IMR-90 (cell line): ENCODE results near the gene CUX1. TPM values are rescaled to one million over a fixed set of nuclear protein-coding genes. Genes with fewer than 3 reads are reported as not detected.

Experiments used
- ATAC-seq: fragments of 200-7000 bp; cut with Tn5 transposase; 2 replicates; pipeline ENCODE4 v1.9.1; 2020; ENCODE audit warnings: low read depth, mild to moderate bottlenecking, moderate library complexity
- BruUV-seq: library from RNA; stranded (reverse); fragments of 400-500 nt; replicated peaks from 2 replicates; lab custom pipeline; 2021; lab: Mats Ljungman, UMichigan
- CTCF ChIA-PET: fragments of 300-600 bp; formaldehyde crosslinking; extraction: SDS; loops from one replicate; lab custom pipeline; 2021; ENCODE audit warnings: antibody characterized with exemption; lab: Yijun Ruan, JAX
- POLR2A ChIA-PET: fragments of 300-600 bp; sonication (Branson Sonifier 250); formaldehyde crosslinking; loops from one replicate; lab custom pipeline; 2022; ENCODE audit warnings: antibody characterized with exemption; ENCODE audit not compliant: unreplicated experiment; lab: Charles Lee
- DNase-seq: peaks from one replicate; pipeline ENCODE4 v3.0.0; 2013
- H2AFZ ChIP-seq: replicated peaks from 2 replicates; pipeline ENCODE3; 2013; ENCODE audit warnings: low read length, mild to moderate bottlenecking; ENCODE audit not compliant: poor library complexity
- H2AK5ac ChIP-seq: 2 replicates; pipeline ENCODE4 v1.6.1; 2013; ENCODE audit warnings: low read depth, low read length, inconsistent platforms
- H2AK9ac ChIP-seq: replicated peaks from 2 replicates; pipeline ENCODE3; 2013; ENCODE audit warnings: mild to moderate bottlenecking, low read depth, low read length, moderate library complexity; ENCODE audit not compliant: poor library complexity
- H2BK120ac ChIP-seq: 2 replicates; pipeline ENCODE4 v1.6.1; 2013; ENCODE audit warnings: low read depth, low read length, inconsistent platforms
- H2BK15ac ChIP-seq: 3 replicates; pipeline ENCODE4 v1.6.1; 2013; ENCODE audit warnings: low read depth, low read length, inconsistent platforms
- H2BK20ac ChIP-seq: 2 replicates; pipeline ENCODE4 v1.6.1; 2013; ENCODE audit warnings: low read depth, mild to moderate bottlenecking, inconsistent platforms, low read length, moderate library complexity
- H2BK5ac ChIP-seq: 2 replicates; pipeline ENCODE4 v1.6.1; 2013; ENCODE audit warnings: mild to moderate bottlenecking, low read depth, low read length, inconsistent platforms; ENCODE audit not compliant: poor library complexity, severe bottlenecking
- H3K14ac ChIP-seq: replicated peaks from 2 replicates; pipeline ENCODE4 v1.6.1; 2013; ENCODE audit warnings: low read depth, low read length, inconsistent platforms
- H3K18ac ChIP-seq: 2 replicates; pipeline ENCODE4 v1.6.1; 2013; ENCODE audit warnings: low read depth, low read length, control low read depth
- H3K23ac ChIP-seq: 2 replicates; pipeline ENCODE4 v1.6.1; 2013; ENCODE audit warnings: low read depth, low read length, inconsistent platforms
- H3K27ac ChIP-seq: 2 replicates; pipeline ENCODE4 v1.5.1; 2013; ENCODE audit warnings: mild to moderate bottlenecking, control low read depth, low read length; ENCODE audit not compliant: insufficient read depth
- H3K27me3 ChIP-seq: 2 replicates; pipeline ENCODE4 v1.6.1; 2013; ENCODE audit warnings: low read length; ENCODE audit not compliant: control insufficient read depth, insufficient read depth
- H3K36me3 ChIP-seq: 2 replicates; pipeline ENCODE4 v1.6.1; 2013; ENCODE audit warnings: low read length, mixed read lengths; ENCODE audit not compliant: control insufficient read depth, insufficient read depth
- H3K4ac ChIP-seq: 2 replicates; pipeline ENCODE4 v1.6.1; 2013; ENCODE audit warnings: low read depth, low read length, inconsistent platforms
- H3K4me1 ChIP-seq: 2 replicates; pipeline ENCODE4 v1.6.1; 2013; ENCODE audit warnings: low read length, mixed read lengths; ENCODE audit not compliant: control insufficient read depth, insufficient read depth
- H3K4me2 ChIP-seq: 2 replicates; pipeline ENCODE4 v1.6.1; 2013; ENCODE audit warnings: low read depth, mild to moderate bottlenecking, control low read depth, low read length, moderate library complexity
- H3K4me3 ChIP-seq: 2 replicates; pipeline ENCODE4 v1.5.1; 2013; ENCODE audit warnings: low read depth, mild to moderate bottlenecking, control low read depth, low read length, moderate library complexity; ENCODE audit not compliant: insufficient read depth
- H3K56ac ChIP-seq: 2 replicates; pipeline ENCODE4 v1.6.1; 2013; ENCODE audit warnings: low read length, inconsistent platforms; ENCODE audit not compliant: insufficient read depth; ENCODE audit errors: extremely low read depth
- H3K79me1 ChIP-seq, 2 experiments: 2 replicates each; pipeline ENCODE4 v1.6.1; 2013; ENCODE audit warnings: low read length in 2 of 2, inconsistent platforms in 1 of 2, low read depth in 1 of 2
- H3K9ac ChIP-seq: 2 replicates; pipeline ENCODE4 v1.6.1; 2013; ENCODE audit warnings: low read depth, low read length, control low read depth
- H3K9me1 ChIP-seq: 2 replicates; pipeline ENCODE4 v1.6.1; 2013; ENCODE audit warnings: low read length, inconsistent platforms; ENCODE audit not compliant: insufficient read depth
- H3K9me3 ChIP-seq: 2 replicates; pipeline ENCODE4 v1.6.1; 2013; ENCODE audit warnings: low read length; ENCODE audit not compliant: control insufficient read depth, insufficient read depth
- H4K20me1 ChIP-seq: 2 replicates; pipeline ENCODE4 v1.6.1; 2013; ENCODE audit warnings: low read length, inconsistent platforms; ENCODE audit not compliant: insufficient read depth
- H4K5ac ChIP-seq: 2 replicates; pipeline ENCODE4 v1.6.1; 2013; ENCODE audit warnings: mild to moderate bottlenecking, low read depth, low read length, control low read depth
- H4K8ac ChIP-seq, 2 experiments: 2 replicates each; pipeline ENCODE4 v1.6.1; 2013; ENCODE audit warnings: low read depth in 2 of 2, low read length in 2 of 2, control low read depth in 1 of 2, inconsistent platforms in 1 of 2
- H4K91ac ChIP-seq: 2 replicates; pipeline ENCODE4 v1.6.1; 2013; ENCODE audit warnings: low read depth, low read length, inconsistent platforms; ENCODE audit not compliant: insufficient read depth
- FOS ChIP-seq: fragments of 150-350 bp; IDR thresholded peaks from 2 replicates; pipeline ENCODE4 v1.6.1; 2016; ENCODE audit warnings: low read depth, low read length
- POLR2A ChIP-seq: IDR thresholded peaks from 2 replicates; pipeline ENCODE4 v1.6.1; 2012; ENCODE audit warnings: mild to moderate bottlenecking, low read depth, low read length
- RAD21 ChIP-seq: IDR thresholded peaks from 2 replicates; pipeline ENCODE4 v1.6.1; 2012; ENCODE audit warnings: low read length, improper control_type of control experiment
- WGBS, 2 experiments: methylation state at CpG; one replicate each; pipeline versions ENCODE4 v1.1.5 to v1.1.7; 2013; ENCODE audit warnings: missing lambda C conversion rate in 2 of 2; ENCODE audit not compliant: insufficient read length in 1 of 2; ENCODE audit errors: extremely low coverage in 2 of 2; 5-methylcytosine and 5-hydroxymethylcytosine counted together
- dilution Hi-C: fragments of 300-500 bp; cut with HindIII; formaldehyde crosslinking; loops from one replicate; pipeline ENCODE4 v1.14.3; 2018; ENCODE audit warnings: low sequenced_read_pairs; ENCODE audit not compliant: unreplicated experiment
- in situ Hi-C: fragments of 300-500 bp; cut with MboI; formaldehyde crosslinking; loops from 3 replicates; pipeline ENCODE4 v1.14.3; 2019; ENCODE audit warnings: low sequenced_read_pairs, inconsistent platforms, mixed read lengths
- intact Hi-C: fragments of 100-400 bp; cut with micrococcal nuclease; formaldehyde crosslinking; loops from 2 replicates; pipeline ENCODE4 v1.10.0; 2022
- polyA plus RNA-seq, 3 experiments: library from polyadenylated mRNA; depleted of rRNA; stranded (reverse); fragments of >200 nt; gene quantifications; 2 replicates each; pipeline ENCODE4 v1.2.3, GENCODE V29; 2012; ENCODE audit warnings: low replicate concordance in 1 of 3
- total RNA-seq: library from RNA; depleted of rRNA; stranded (reverse); fragments of >200 nt; gene quantifications from 2 replicates; pipeline ENCODE4 v1.2.3, GENCODE V29; 2012

CUX1 gene
- total and polyA plus RNA-seq, 2 of the 4 experiments (the other 2 are of a cell fraction): 19.7 to 46.4 TPM

DNA sequence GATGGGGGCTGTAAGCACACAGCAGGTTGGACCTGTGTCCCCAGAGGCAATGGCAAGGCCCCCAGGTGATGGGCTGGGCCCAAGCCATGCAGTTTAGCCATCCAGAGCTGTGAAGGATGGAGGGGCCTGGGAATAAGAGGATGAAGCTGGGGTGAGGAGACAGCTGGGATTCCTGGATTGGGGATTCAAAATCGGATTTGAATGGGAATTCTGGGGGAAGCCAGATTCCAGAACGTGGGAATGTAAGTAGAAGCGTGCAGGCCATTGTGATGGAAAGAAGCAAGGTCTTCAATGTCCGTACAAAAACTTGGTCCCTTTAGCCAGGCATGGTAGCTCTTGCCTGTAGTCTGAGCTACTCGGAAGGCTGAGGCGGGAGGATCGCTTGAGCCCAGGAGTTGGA lies 479.1 kb downstream of the CUX1 start:
- Histone ChIP-seq H3K79me1 (no peaks in the 10 kb centered on the region), H3K27ac (no peak overlapping the region), H3K9me1 (no peaks in the 10 kb centered on the region), H3K36me3 (no peaks in the 10 kb centered on the region), H2AK5ac (no peak overlapping the region), H3K23ac (no peak overlapping the region), H3K9ac (no peak overlapping the region), H2BK20ac (no peak overlapping the region), H4K20me1 (no peaks in the 10 kb centered on the region; the same call in 1 of the 2 replicates), H3K4me2 (no peak overlapping the region), H3K4ac (no peak overlapping the region), H3K56ac (no peak overlapping the region), H4K8ac (no peak overlapping the region), H3K4me1 (no peaks in the 10 kb centered on the region), H2BK120ac (no peak overlapping the region), H2AFZ (no peak overlapping the region), H4K91ac (no peak overlapping the region), H3K4me3 (no peak overlapping the region), H2BK5ac (no peak overlapping the region), H3K9me3 (no peaks in the 10 kb centered on the region), H3K27me3 (peaks cover 4% of the 10 kb centered on the region; the same call in 1 of the 2 replicates), H3K18ac (no peak overlapping the region), H4K5ac (no peak overlapping the region), H2BK15ac (no peak overlapping the region), H2AK9ac (no peak overlapping the region), H3K14ac (no peak overlapping the region)
- DNase-seq (no peak), ATAC-seq (no peak)
- in situ Hi-C loops (no loop called here), dilution Hi-C loops (no loop called here), intact Hi-C loops (no loop called here)
- BruUV-seq: no TSS peak
- WGBS, 2 experiments: 92% methylated on average over 5 of the region's 7 CpGs; no CpG with 5 or more reads in 1 of the 2 experiments
- ChIA-PET POLR2A (no interaction called here), CTCF (no interaction called here)
- TF ChIP-seq RAD21 (no peak), FOS (no peak), POLR2A (no peak)
